ENCODE measurements around the gene TTC34. TPM values are rescaled to one million over a fixed set of nuclear protein-coding genes. Genes with fewer than 3 reads are reported as not detected.

The TTC34 gene
- total RNA-seq, 1 experiment from 2014 or later: 1.3 TPM

DNA sequence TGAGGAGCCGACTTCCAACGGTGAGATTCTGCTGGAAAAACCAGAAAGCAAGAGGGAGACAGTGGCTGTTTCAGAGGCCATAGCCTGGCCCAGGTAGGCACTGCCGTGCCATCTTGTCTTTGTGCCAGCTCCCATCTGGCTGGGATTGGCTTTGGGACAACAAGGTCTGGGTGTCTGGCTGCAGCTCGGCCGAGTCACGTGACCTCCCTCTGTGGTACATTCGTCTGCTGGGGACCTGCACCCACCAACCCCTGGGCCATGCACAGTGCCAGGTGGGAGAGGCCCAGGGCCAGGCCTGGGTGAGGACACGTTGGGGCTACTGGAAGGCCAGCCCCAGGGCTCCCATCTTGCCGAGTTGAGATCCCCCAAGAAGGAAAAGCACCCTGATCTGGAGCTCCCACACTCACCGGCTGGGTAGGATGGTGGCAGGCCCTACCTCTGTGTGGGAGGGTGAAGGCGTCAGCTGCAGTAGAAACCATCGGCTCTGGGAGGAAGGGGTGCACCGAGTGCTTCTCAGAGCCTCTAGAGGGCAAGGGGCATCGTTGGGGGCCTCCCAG, 25.3 kb upstream of the TTC34 start:
- Histone ChIP-seq H3K9me3 (ENCODE audit: control insufficient read depth in 1 of 2, insufficient read depth in 1 of 2, low read depth in 1 of 2, low read length in 2 of 2) (peaks cover 0 to 3% of the 10 kb centered on the region in 2 experiments; a peak in 1 of 4 replicates), H3K36me3 (ENCODE audit: control insufficient read depth in 1 of 2, insufficient read depth in 2 of 2, low read length in 2 of 2) (no peaks in the 10 kb centered on the region), H3K4me2 (ENCODE audit: low read length) (no peak overlapping the region), H2AFZ (ENCODE audit: low read depth, low read length, poor library complexity, severe bottlenecking) (no peak overlapping the region), H3K9ac (ENCODE audit: low read length) (no peak overlapping the region), H3K9me2 (ENCODE audit: insufficient read depth) (no peaks in the 10 kb centered on the region), H3K4me1 (ENCODE audit: control insufficient read depth in 1 of 2, insufficient read depth in 2 of 2, low read length in 2 of 2) (0 out of 4 replicates have a peak, but pooled peaks cover 0 to under 1% of the 10 kb centered on the region in 2 experiments), H3K27ac (ENCODE audit: low read depth, low read length) (no peak overlapping the region), H3K27me3 (ENCODE audit: insufficient read depth, low read length) (no peaks in the 10 kb centered on the region), H3K4me3 (replicated peaks in 1 of 2; ENCODE audit: low read depth in 1 of 2, low read length in 2 of 2) (no peak overlapping the region), H3K79me2 (ENCODE audit: insufficient read depth, low read length) (no peaks in the 10 kb centered on the region), H4K20me1 (ENCODE audit: insufficient read depth) (no peaks in the 10 kb centered on the region)
- CTCF ChIA-PET: no interaction called here
- BruUV-seq (replicated peaks): no TSS peak
- no peak for TF ChIP-seq ZNF274 (IDR thresholded peaks at IDR 0.05; ENCODE audit: low read depth, low read length)
- TF ChIP-seq, protein P1, sequence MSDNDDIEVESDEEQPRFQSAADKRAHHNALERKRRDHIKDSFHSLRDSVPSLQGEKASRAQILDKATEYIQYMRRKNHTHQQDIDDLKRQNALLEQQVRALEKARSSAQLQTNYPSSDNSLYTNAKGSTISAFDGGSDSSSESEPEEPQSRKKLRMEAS (IDR thresholded peaks at IDR 0.05): no peak
- intact Hi-C loops (cut with micrococcal nuclease): no loop called here
- ATAC-seq: no peak
- RAD21 ChIA-PET (ENCODE audit: low non-redundant PET in 1 of 2, low total read pairs in 2 of 2, uncharacterized antibody in 2 of 2, unreplicated experiment in 2 of 2): no interaction called here
- no peak for DNase-seq (ENCODE audit: low read depth, low spot score)
- POLR2A ChIA-PET: no interaction called here

DNA sequence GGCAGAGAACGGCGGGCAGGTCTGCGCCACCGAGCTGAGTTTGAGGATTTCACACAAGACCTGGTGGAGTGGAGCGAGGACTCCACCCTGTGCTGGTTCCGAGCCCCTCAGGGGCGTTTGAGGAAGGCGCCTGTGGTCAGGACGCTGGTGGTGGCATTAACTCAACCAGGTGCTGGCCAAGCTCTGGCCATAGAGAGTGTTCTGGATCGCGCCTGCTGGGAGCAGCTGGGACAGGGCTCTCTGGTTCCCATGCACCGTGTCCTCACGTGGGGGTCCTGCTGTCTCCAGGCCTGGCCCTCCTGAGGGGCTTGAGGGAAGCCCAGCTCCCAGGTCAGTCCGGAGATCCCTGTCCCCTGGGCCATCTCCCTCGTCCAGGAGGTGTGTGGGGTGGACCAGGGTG, 24.8 kb upstream of the TTC34 start:
- ATAC-seq (no peak), DNase-seq (ENCODE audit: low read depth, low spot score) (no peak)
- BruUV-seq (replicated peaks): no TSS peak
- Histone ChIP-seq H3K27me3 (ENCODE audit: insufficient read depth, low read length) (no peaks in the 10 kb centered on the region), H3K36me3 (ENCODE audit: control insufficient read depth in 1 of 2, insufficient read depth in 2 of 2, low read length in 2 of 2) (no peaks in the 10 kb centered on the region), H3K4me2 (ENCODE audit: low read length) (no peak overlapping the region), H3K9ac (ENCODE audit: low read length) (no peak overlapping the region), H3K9me2 (ENCODE audit: insufficient read depth) (no peaks in the 10 kb centered on the region), H3K4me1 (ENCODE audit: control insufficient read depth in 1 of 2, insufficient read depth in 2 of 2, low read length in 2 of 2) (0 out of 4 replicates have a peak, but pooled peaks cover 0 to 2% of the 10 kb centered on the region in 2 experiments), H3K79me2 (ENCODE audit: insufficient read depth, low read length) (no peaks in the 10 kb centered on the region), H3K4me3 (replicated peaks in 1 of 2; ENCODE audit: low read depth in 1 of 2, low read length in 2 of 2) (no peak overlapping the region), H3K27ac (ENCODE audit: low read depth, low read length) (no peak overlapping the region), H4K20me1 (ENCODE audit: insufficient read depth) (no peaks in the 10 kb centered on the region), H2AFZ (ENCODE audit: low read depth, low read length, poor library complexity, severe bottlenecking) (no peak overlapping the region), H3K9me3 (ENCODE audit: control insufficient read depth in 1 of 2, insufficient read depth in 1 of 2, low read depth in 1 of 2, low read length in 2 of 2) (peaks cover 0 to 3% of the 10 kb centered on the region in 2 experiments; a peak in 1 of 4 replicates)
- RAD21 ChIA-PET (ENCODE audit: low non-redundant PET in 1 of 2, low total read pairs in 2 of 2, uncharacterized antibody in 2 of 2, unreplicated experiment in 2 of 2): no interaction called here
- intact Hi-C loops (cut with micrococcal nuclease): no loop called here
- POLR2A ChIA-PET: no interaction called here
- CTCF ChIA-PET: no interaction called here
- TF ChIP-seq CBX3 (IDR thresholded peaks at IDR 0.05; ENCODE audit: low read depth) (no peak), EZH2 (IDR thresholded peaks at IDR 0.05) (no peak), SRF (IDR thresholded peaks at IDR 0.05; ENCODE audit: low read depth) (no peak), ZFX (IDR thresholded peaks at IDR 0.05) (no peak), YY1 (IDR thresholded peaks at IDR 0.05; ENCODE audit: extremely low read depth, insufficient replicate concordance, low read depth, low read length) (no peak), ELF1 (IDR thresholded peaks at IDR 0.05; ENCODE audit: borderline replicate concordance, low read depth) (no peak), ZNF274 (IDR thresholded peaks at IDR 0.05; ENCODE audit: low read depth, low read length) (no peak), SP1 (IDR thresholded peaks at IDR 0.05; ENCODE audit: low read depth) (no peak), EZH2phosphoT487 (IDR thresholded peaks at IDR 0.05; ENCODE audit: borderline replicate concordance) (no peak), EGR1 (IDR thresholded peaks at IDR 0.05; ENCODE audit: low read depth) (no peak), TCF7L2 (IDR thresholded peaks at IDR 0.05; ENCODE audit: borderline replicate concordance, extremely low read depth, insufficient read depth, insufficient read length) (no peak), POLR2A (IDR thresholded peaks at IDR 0.05; ENCODE audit: borderline replicate concordance, extremely low read depth, insufficient read depth, insufficient read length) (no peak)
- TF ChIP-seq, protein P1 (IDR thresholded peaks at IDR 0.05): no peak
